Endodermal cell (in vitro differentiated cells): ENCODE results near the gene UMAD1. TPM values are rescaled to one million over a fixed set of nuclear protein-coding genes. Genes with fewer than 3 reads are reported as not detected.

Experiments used
- DNase-seq: peaks from one replicate; pipeline ENCODE4 v3.0.0-alpha.2; 2017
- H3K27ac ChIP-seq: 2 replicates; pipeline ENCODE4 v1.5.1; 2013; ENCODE audit warnings: mild to moderate bottlenecking, low read depth, low read length, moderate library complexity
- H3K27me3 ChIP-seq: 2 replicates; pipeline ENCODE4 v1.6.1; 2013; ENCODE audit warnings: mild to moderate bottlenecking, low read length, moderate library complexity; ENCODE audit not compliant: insufficient read depth, control insufficient read depth, poor library complexity, severe bottlenecking
- H3K36me3 ChIP-seq: 2 replicates; pipeline ENCODE4 v1.7.0; 2013; ENCODE audit warnings: mild to moderate bottlenecking, low read length, moderate library complexity; ENCODE audit not compliant: control insufficient read depth, insufficient read depth
- H3K4me1 ChIP-seq: one replicate; pipeline ENCODE4 v1.7.0; 2013; ENCODE audit warnings: low read length; ENCODE audit not compliant: control insufficient read depth, insufficient read depth
- H3K4me3 ChIP-seq: 2 replicates; pipeline ENCODE4 v1.5.1; 2013; ENCODE audit warnings: mild to moderate bottlenecking, low read length, moderate library complexity
- H3K9ac ChIP-seq: 2 replicates; pipeline ENCODE4 v1.6.1; 2013; ENCODE audit warnings: mild to moderate bottlenecking, low read length, moderate library complexity; ENCODE audit not compliant: poor library complexity, severe bottlenecking; ENCODE audit errors: extremely low read depth
- H3K9me3 ChIP-seq: 2 replicates; pipeline ENCODE4 v1.6.1; 2013; ENCODE audit warnings: mild to moderate bottlenecking, low read length, moderate library complexity; ENCODE audit not compliant: control insufficient read depth
- H3K27ac Mint-ChIP-seq: 2 replicates; pipeline ENCODE4 v1.8.0; 2020; ENCODE audit warnings: mixed read lengths
- H3K27me3 Mint-ChIP-seq: 2 replicates; pipeline ENCODE4 v1.8.0; 2021; ENCODE audit warnings: mild to moderate bottlenecking, mixed read lengths; ENCODE audit not compliant: insufficient read depth
- H3K36me3 Mint-ChIP-seq: 2 replicates; pipeline ENCODE4 v1.8.0; 2020; ENCODE audit warnings: low read depth, mixed read lengths
- H3K4me1 Mint-ChIP-seq: 2 replicates; pipeline ENCODE4 v1.8.0; 2020; ENCODE audit warnings: mixed read lengths
- H3K4me3 Mint-ChIP-seq: 2 replicates; pipeline ENCODE4 v1.8.0; 2020; ENCODE audit warnings: mild to moderate bottlenecking, moderate library complexity, mixed read lengths
- H3K9me3 Mint-ChIP-seq: 2 replicates; pipeline ENCODE4 v1.8.0; 2020; ENCODE audit warnings: mild to moderate bottlenecking, mixed read lengths
- CTCF ChIP-seq: fragments of 200-600 bp; sonication (generic); conservative IDR thresholded peaks from 2 replicates; pipeline ENCODE4 v1.5.0; 2021; ENCODE audit warnings: antibody characterized with exemption, mild to moderate bottlenecking
- WGBS, 2 experiments: methylation state at CpG; one replicate each; pipeline versions ENCODE4 v1.1.5 to v1.1.7; 2013; ENCODE audit warnings: missing lambda C conversion rate in 2 of 2, mixed read lengths in 1 of 2; ENCODE audit not compliant: insufficient coverage in 1 of 2, insufficient read length in 1 of 2; 5-methylcytosine and 5-hydroxymethylcytosine counted together
- total RNA-seq, 2 donors: library from RNA; stranded (reverse); fragmentation: NEBNext Ultra II Directional in 1 of 2; extraction: Animal tissue kit (Norgen Biotek cat#: 25700) in 1 of 2; gene quantifications; 2 replicates in 1 of 2; 3 replicates in 1 of 2; pipeline ENCODE4 v1.2.1, GENCODE V29; 2021

The UMAD1 gene
- total RNA-seq, 2 donors from 2014 or later, result 9.7 to 10.3 TPM

GRCh38 chr7:7613210-7613609, 27.3 kb upstream of the UMAD1 start:
- H3K36me3 Mint-ChIP-seq, result no peaks in the 10 kb centered on the region
- TF ChIP-seq CTCF, result no peak
- Histone ChIP-seq H3K9ac (no peak overlapping the region), H3K36me3 (peaks cover 17% of the 10 kb centered on the region), H3K9me3 (no peaks in the 10 kb centered on the region), H3K4me1 (no peaks in the 10 kb centered on the region), H3K27me3 (no peaks in the 10 kb centered on the region), H3K4me3 (no peak overlapping the region), H3K27ac (no peak overlapping the region)
- 75% methylated on average over 1 of the region's 1 CpG; no CpG with 5 or more reads in 1 of the 2 experiments for WGBS, 2 experiments
- no peak overlapping the region for H3K27ac Mint-ChIP-seq
- no peak overlapping the region for H3K4me3 Mint-ChIP-seq
- H3K9me3 Mint-ChIP-seq, result no peaks in the 10 kb centered on the region
- peaks cover 2% of the 10 kb centered on the region for H3K27me3 Mint-ChIP-seq
- no peaks in the 10 kb centered on the region for H3K4me1 Mint-ChIP-seq
- DNase-seq, result no peak

- Histone ChIP-seq H3K4me3 (no peak overlapping the region), H3K27ac (no peak overlapping the region), H3K27me3 (no peaks in the 10 kb centered on the region), H3K36me3 (peaks cover 8% of the 10 kb centered on the region), H3K9ac (no peak overlapping the region), H3K4me1 (no peaks in the 10 kb centered on the region), H3K9me3 (no peaks in the 10 kb centered on the region)
- peaks cover 2% of the 10 kb centered on the region for H3K27me3 Mint-ChIP-seq
- DNase-seq, result no peak
- H3K27ac Mint-ChIP-seq, result no peak overlapping the region
- H3K4me1 Mint-ChIP-seq, result no peaks in the 10 kb centered on the region
- H3K9me3 Mint-ChIP-seq, result no peaks in the 10 kb centered on the region
- H3K36me3 Mint-ChIP-seq, result no peaks in the 10 kb centered on the region
- TF ChIP-seq CTCF, result no peak
- 91 to 94% methylated on average over 4 of the region's 4 CpGs for WGBS, 2 experiments
- no peak overlapping the region for H3K4me3 Mint-ChIP-seq
These were observed 26.4 kb upstream of the UMAD1 start for GRCh38 chr7:7614018-7614741.

- Histone ChIP-seq H3K4me1 (no peaks in the 10 kb centered on the region), H3K27ac (no peak overlapping the region), H3K9me3 (no peaks in the 10 kb centered on the region), H3K4me3 (no peak overlapping the region), H3K27me3 (no peaks in the 10 kb centered on the region), H3K36me3 (no peaks in the 10 kb centered on the region), H3K9ac (no peak overlapping the region)
- Mint-ChIP-seq H3K9me3 (no peaks in the 10 kb centered on the region), H3K36me3 (no peaks in the 10 kb centered on the region), H3K4me1 (no peaks in the 10 kb centered on the region), H3K27ac (no peak overlapping the region), H3K4me3 (no peak overlapping the region), H3K27me3 (peaks cover 4% of the 10 kb centered on the region)
- TF ChIP-seq CTCF, result no peak
- no peak for DNase-seq
- WGBS, 2 experiments, result 78 to 89% methylated on average over 1 to 3 of the region's 3 CpGs
These were observed 23.0 kb upstream of the UMAD1 start for GRCh38 chr7:7617550-7617949.
